DOHH2 (cell line): ENCODE data around the gene SHISA2.

Experiments
- H3F3A ChIP-seq: fragments of 200-600 bp; sonication (generic), shearing (Covaris generic); 2 replicates; pipeline ENCODE4 v1.6.0; 2016; ENCODE audit warnings: antibody characterized with exemption, mild to moderate bottlenecking; ENCODE audit not compliant: control insufficient read depth, insufficient read depth
- H3K27ac ChIP-seq: fragments of 200-600 bp; sonication (generic); 2 replicates; pipeline ENCODE4 v1.5.1; 2014; ENCODE audit warnings: low read depth, mild to moderate bottlenecking, low read length, moderate library complexity
- H3K27me3 ChIP-seq: fragments of 200-600 bp; sonication (generic); 2 replicates; pipeline ENCODE4 v1.6.1; 2014; ENCODE audit warnings: mild to moderate bottlenecking, low read length, mixed read lengths; ENCODE audit not compliant: control insufficient read depth
- H3K36me3 ChIP-seq: fragments of 200-600 bp; sonication (generic); 2 replicates; pipeline ENCODE4 v1.6.1; 2014; ENCODE audit warnings: mild to moderate bottlenecking, low read length, moderate library complexity, mixed read lengths; ENCODE audit not compliant: control insufficient read depth
- H3K4me1 ChIP-seq: fragments of 200-600 bp; sonication (generic); 2 replicates; pipeline ENCODE4 v1.6.1; 2014; ENCODE audit warnings: mild to moderate bottlenecking, low read length, mixed read lengths; ENCODE audit not compliant: control insufficient read depth
- H3K4me2 ChIP-seq: fragments of 200-600 bp; sonication (generic); 2 replicates; pipeline ENCODE4 v1.6.0; 2014; ENCODE audit warnings: mild to moderate bottlenecking, low read length, moderate library complexity
- H3K4me3 ChIP-seq: fragments of 200-600 bp; sonication (generic); 2 replicates; pipeline ENCODE4 v1.5.1; 2014; ENCODE audit warnings: mild to moderate bottlenecking, low read length, mixed read lengths
- H3K79me2 ChIP-seq: fragments of 200-600 bp; sonication (generic); 2 replicates; pipeline ENCODE4 v1.6.1; 2014; ENCODE audit warnings: mild to moderate bottlenecking, low read length, mixed read lengths; ENCODE audit not compliant: control insufficient read depth
- H3K9me2 ChIP-seq: fragments of 200-600 bp; sonication (generic); replicated peaks from 2 replicates; pipeline ENCODE4 v1.6.1; 2014; ENCODE audit warnings: mild to moderate bottlenecking, low read length, mixed read lengths; ENCODE audit not compliant: control insufficient read depth
- H3K9me3 ChIP-seq: fragments of 200-600 bp; sonication (generic); 2 replicates; pipeline ENCODE4 v1.6.1; 2014; ENCODE audit warnings: antibody characterized with exemption, low read length, mixed read lengths; ENCODE audit not compliant: control insufficient read depth, insufficient read depth
- H4K20me1 ChIP-seq: fragments of 200-600 bp; sonication (generic); 2 replicates; pipeline ENCODE4 v1.6.0; 2014; ENCODE audit warnings: low read depth, mild to moderate bottlenecking, antibody characterized with exemption, low read length, moderate library complexity; ENCODE audit not compliant: control insufficient read depth, insufficient read depth
- CTCF ChIP-seq: fragments of 200-600 bp; sonication (generic); IDR thresholded peaks from one replicate; pipeline ENCODE4 v1.5.1; 2014; ENCODE audit warnings: antibody characterized with exemption, mild to moderate bottlenecking, low read depth, low read length; ENCODE audit not compliant: poor library complexity, severe bottlenecking
- EZH2phosphoT487 ChIP-seq: fragments of 200-600 bp; sonication (generic); IDR thresholded peaks from 2 replicates; pipeline ENCODE4 v1.6.1; 2017; ENCODE audit warnings: borderline replicate concordance, mild to moderate bottlenecking, antibody characterized with exemption, low read length, moderate library complexity, mixed read lengths

The SHISA2 gene

GRCh38 chr13:26036383-26036782 is 15.4 kb downstream of the SHISA2 start:
- TF ChIP-seq EZH2phosphoT487: no peak
- TF ChIP-seq CTCF: no peak

GRCh38 chr13:26034018-26034417 is 17.8 kb downstream of the SHISA2 start:
- TF ChIP-seq CTCF: no peak
- no peak for TF ChIP-seq EZH2phosphoT487
- H3K36me3 ChIP-seq: no peaks in the 10 kb centered on the region
- H3K4me3 ChIP-seq: no peak overlapping the region
- no peaks in the 10 kb centered on the region for H3K9me2 ChIP-seq
- H3K4me1 ChIP-seq: no peaks in the 10 kb centered on the region
- no peaks in the 10 kb centered on the region for H4K20me1 ChIP-seq
- H3K27me3 ChIP-seq: no peaks in the 10 kb centered on the region
- H3K9me3 ChIP-seq: no peaks in the 10 kb centered on the region; the same call in 1 of the 2 replicates
- no peak overlapping the region for H3K27ac ChIP-seq
- H3F3A ChIP-seq: no peaks in the 10 kb centered on the region
- no peaks in the 10 kb centered on the region for H3K79me2 ChIP-seq
- no peak overlapping the region for H3K4me2 ChIP-seq

More at GRCh38 chr13:26036383-26036782, 15.4 kb downstream of the SHISA2 start:
- no peaks in the 10 kb centered on the region for H4K20me1 ChIP-seq
- no peaks in the 10 kb centered on the region for H3K27me3 ChIP-seq
- H3K4me1 ChIP-seq: no peaks in the 10 kb centered on the region
- H3F3A ChIP-seq: no peaks in the 10 kb centered on the region
- H3K27ac ChIP-seq: no peak overlapping the region
- H3K9me3 ChIP-seq: no peaks in the 10 kb centered on the region
- no peaks in the 10 kb centered on the region for H3K79me2 ChIP-seq
- H3K36me3 ChIP-seq: no peaks in the 10 kb centered on the region
- no peak overlapping the region for H3K4me2 ChIP-seq
- H3K9me2 ChIP-seq: no peaks in the 10 kb centered on the region
- no peak overlapping the region for H3K4me3 ChIP-seq

- Histone ChIP-seq H4K20me1 (no peaks in the 10 kb centered on the region), H3K4me1 (no peaks in the 10 kb centered on the region)
- TF ChIP-seq EZH2phosphoT487 (no peak), CTCF (no peak)
Observed at GRCh38 chr13:26030331-26030730, 21.5 kb downstream of the SHISA2 start.

More at GRCh38 chr13:26030331-26030730, 21.5 kb downstream of the SHISA2 start:
- Histone ChIP-seq H3K36me3 (no peaks in the 10 kb centered on the region), H3K9me2 (no peaks in the 10 kb centered on the region), H3K9me3 (no peaks in the 10 kb centered on the region; the same call in 1 of the 2 replicates), H3K79me2 (no peaks in the 10 kb centered on the region), H3F3A (no peaks in the 10 kb centered on the region), H3K27me3 (no peaks in the 10 kb centered on the region), H3K4me3 (no peak overlapping the region), H3K27ac (no peak overlapping the region), H3K4me2 (no peak overlapping the region)
